SH-SY5Y (cell line): ENCODE data around the gene PLCL1.

ENCODE experiments used
- GATA2 ChIP-seq: IDR thresholded peaks from 2 replicates; pipeline ENCODE4 v1.6.1; 2011; ENCODE audit warnings: mild to moderate bottlenecking, low read depth, low read length
- GATA3 ChIP-seq: IDR thresholded peaks from 2 replicates; pipeline ENCODE4 v1.6.1; 2011; ENCODE audit warnings: low read depth, mild to moderate bottlenecking, low read length, moderate library complexity

DNA sequence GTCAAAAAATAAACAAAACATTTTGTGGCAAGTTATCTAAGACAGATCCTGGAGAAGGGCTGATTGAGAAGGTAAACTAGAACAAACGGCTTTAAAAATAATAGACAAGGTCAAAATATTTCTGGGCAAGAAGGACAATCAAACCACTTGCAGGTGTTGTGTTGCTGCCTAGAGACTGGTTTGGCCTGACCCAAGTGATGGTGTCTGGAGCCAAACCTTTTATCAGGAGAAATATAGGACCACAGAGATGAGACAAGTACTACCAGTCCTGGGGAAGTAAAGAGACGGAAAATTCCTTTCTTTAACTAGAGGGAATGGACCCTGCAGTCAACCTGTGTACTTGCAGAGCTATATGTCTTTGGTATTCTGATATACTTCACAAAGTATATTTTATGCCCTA lies 44.2 kb downstream of the PLCL1 start:
- TF ChIP-seq GATA2, result no peak
- no peak for TF ChIP-seq GATA3
